ENCODE results near the gene FUS.
"Not testable (repeated sequence)": the region's sequence is repeated elsewhere in the genome, so short reads cannot be mapped to it uniquely, and the experiment has no call there.

Gene FUS

DNA sequence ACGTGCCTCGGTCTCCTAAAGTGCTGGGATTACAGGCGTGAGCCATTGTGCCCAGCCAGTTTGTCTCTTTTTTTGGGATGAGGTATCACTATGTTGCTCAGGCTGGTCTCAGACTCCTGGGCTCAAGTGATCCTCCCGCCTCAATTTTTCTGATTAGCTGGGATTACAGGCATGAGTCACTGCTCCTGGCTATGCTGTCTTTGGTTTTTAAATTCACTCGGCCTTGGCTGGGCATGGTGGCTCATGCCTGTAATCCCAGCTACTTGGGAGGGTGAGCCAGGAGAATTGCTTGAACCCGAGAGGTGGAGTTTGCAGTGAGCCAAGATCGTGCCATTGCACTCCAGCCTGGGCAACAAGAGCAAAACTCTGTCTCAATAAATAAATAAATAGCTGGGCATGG lies 35.5 kb upstream of the FUS start:
- DNase-seq: not testable (repeated sequence)

DNA sequence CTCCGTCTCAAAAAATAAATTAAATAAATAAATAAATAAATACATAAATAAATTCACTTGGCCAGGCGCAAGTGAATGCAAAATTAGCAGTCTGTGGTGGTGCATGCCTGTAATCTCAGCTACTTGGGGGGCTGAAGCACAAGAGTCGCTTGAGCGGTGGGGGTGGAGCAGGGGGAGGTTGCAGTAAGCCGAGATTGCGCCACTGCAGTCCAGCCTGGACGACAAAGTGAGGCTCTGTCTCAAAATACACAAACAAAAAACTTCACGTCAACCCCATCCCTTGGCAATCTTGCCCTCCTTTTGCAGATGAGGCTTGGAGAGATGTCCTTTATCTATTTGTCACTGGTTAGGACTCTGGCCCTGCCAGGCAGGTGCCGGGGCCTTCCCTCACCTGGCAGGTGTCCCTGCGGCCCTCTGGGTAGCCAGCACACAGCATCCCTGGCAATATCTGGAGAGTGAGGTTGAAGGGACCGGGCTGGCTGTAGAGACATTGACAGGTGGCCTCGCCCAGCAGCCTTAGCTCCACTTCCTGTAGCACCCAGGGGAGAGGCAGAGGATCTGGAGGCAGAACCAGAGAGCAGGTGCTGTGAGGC lies 34.4 kb upstream of the FUS start:
- DNase-seq: no peak

DNA sequence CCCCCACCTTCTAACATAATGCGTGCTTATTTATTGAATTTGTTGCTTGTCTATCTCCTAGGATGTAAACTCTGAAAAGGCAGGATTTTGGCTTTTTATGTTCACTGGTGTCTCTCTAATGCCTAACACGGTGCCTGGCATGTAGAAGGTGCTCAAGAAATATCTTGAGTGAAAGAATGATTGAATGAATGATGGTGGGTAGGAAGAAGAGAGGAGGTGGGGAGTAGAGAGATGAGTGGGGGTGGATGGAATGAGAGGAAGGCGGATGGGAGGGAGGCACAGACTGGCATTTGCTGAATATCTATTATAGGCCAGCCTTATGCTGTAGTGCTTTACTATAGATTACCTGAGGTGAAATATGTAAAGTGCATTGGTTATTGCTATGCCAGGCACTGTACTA lies 32.4 kb upstream of the FUS start:
- DNase-seq: no peak

DNA sequence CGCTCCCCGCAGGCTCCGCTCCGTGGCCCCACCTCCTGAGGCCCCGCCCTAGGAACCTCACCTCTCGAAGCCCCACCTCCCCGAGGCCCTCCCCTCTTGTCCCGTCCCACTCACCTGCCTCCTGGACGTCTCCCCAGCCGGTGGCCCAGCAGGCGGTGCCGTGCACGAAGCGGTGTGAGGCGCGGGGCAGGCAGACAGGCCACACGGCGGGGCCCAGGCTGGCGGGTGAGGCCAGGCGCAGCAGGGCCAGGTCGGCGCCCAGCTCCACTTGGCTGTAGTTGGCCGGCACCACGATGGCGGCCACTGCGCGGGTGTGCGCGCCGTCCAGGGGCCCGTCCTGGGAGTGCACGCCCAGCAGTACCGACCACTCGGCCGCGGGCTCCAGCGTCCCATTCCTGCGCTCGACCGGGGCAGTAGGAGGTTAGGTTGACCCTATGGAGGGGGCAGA lies 31.6 kb upstream of the FUS start:
- no peak for DNase-seq

DNA sequence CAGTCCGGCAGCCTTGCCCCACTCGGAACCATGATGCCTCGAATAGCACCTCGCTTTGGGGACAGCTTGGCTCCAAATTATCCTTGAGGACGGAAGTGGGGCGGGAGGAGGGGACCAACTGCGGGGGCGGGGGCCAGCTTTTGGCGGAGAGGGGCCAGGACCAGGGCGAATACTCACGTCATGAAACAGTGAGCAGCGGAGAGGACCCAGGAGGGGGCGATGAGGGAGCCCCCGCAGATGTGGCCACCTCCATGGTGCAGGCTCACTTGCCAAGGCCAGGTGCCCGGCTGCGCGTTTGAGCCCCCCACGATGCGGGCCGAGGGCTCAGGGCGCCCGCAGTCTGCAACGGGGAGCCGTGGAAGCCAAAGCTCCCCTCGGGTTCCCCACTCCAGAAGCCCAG lies 31.0 kb upstream of the FUS start:
- no peak for DNase-seq

DNA sequence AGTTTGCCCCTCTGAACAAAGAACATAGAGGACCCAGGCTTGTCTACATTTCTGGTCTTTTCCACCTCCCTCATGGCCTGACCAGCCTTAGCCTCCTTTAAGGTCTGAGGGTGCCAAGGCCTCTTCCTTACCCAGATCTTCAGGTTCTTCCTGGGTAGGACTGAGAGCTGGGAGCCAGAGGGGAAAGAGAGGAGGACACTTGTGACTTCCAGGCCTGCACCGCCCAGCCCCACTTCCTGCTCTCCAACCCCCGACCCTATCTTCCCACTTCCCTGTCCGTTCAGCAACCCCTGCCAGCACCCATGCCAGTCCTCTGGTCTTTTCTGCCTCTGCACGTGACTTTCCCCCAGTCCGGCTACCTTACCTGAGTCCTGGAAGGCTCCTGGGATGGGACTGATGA lies 30.6 kb upstream of the FUS start:
- no peak for DNase-seq

DNA sequence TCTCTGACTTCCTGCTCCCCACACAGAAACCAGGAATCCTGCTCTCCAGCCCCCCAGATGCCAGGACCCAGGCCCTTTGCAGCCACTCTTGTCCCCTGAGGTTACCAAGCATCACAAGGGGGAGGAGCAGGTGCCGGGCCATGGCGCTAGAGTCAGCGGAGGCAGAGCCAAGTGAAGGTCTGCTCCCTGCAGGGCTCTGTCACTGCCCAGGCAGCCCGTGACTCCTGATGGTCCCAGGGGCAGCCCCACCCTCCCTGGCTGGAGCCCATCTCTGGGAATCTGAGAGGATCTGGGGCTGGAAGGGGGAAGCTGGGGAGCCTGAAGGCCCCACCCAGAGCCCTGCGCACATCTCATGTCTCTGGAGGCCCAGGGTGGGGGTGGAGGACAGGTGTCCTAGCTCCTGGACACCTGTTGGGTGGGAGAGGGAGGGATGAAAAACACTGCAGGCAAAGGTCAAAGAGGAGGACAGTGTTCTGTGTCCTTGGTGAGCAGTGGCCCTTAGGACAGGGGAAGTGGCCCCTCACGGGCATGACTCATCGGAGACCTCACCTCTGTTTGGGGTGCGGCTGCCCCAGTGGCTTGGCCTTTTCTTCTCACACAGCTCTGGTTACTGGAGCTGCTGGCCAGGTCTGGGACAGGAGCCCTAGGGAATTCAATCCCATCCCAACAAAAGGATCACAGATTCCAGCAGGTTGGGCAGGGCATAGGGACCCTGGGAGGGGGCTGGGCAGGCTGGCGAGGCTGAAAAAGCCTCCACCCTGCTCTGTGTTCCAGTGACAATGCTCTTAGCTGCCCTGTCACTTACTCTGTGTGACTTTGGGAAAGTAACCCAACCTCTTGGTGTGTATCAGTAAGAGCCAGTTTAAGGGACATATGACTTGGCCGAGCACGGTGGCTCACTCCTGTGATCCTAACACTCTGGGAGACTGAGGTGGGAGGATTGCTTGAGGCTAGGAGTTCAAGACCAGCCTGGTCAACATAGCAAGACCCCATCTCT lies 29.7 kb upstream of the FUS start, which contains the start of gene PRSS36:
Gene PRSS36, minus strand, starts transcription at position 173 of the 997 bp plus-strand sequence. Its CDS starts 31 bp downstream, at position 142.
- no peak for DNase-seq

DNA sequence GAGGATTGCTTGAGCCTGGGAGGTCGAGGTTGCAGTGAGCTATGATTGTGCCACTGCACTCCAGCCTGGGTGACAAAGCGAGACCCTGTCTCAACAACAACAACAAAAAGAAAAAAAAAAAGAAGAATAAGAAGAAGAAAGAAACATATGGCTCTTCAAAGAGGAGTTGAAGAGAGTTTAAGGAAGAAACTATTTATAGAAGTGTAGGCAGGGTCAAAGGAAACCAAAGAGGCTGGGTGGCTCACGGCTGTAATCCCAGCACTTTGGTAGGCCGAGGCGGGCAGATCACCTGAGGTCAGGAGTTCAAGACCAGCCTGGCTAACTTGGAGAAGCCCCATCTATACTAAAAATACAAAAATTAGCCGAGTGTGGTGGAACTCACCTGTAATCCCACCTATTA lies 29.0 kb upstream of the FUS start:
- DNase-seq: not testable (repeated sequence)

DNA sequence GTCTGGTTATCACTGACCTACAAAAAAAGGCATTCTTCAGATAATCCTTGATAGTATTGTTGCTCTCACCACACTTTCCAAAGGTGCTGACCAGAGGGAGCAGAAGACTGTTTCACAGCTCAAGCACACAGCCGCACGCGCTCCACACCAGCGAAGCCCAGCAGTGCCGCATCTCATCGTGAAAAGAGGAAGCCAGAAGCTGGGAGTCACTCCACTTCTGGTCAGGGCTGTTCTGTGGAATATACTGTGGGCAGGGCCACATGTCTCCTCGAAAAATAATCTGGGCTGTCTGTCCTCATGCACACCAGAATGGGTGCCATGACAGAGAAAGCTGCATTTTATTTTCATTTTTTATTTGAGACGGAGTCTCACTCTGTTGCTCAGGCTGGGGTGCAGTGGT lies 22.8 kb upstream of the FUS start:
- DNase-seq: no peak

DNA sequence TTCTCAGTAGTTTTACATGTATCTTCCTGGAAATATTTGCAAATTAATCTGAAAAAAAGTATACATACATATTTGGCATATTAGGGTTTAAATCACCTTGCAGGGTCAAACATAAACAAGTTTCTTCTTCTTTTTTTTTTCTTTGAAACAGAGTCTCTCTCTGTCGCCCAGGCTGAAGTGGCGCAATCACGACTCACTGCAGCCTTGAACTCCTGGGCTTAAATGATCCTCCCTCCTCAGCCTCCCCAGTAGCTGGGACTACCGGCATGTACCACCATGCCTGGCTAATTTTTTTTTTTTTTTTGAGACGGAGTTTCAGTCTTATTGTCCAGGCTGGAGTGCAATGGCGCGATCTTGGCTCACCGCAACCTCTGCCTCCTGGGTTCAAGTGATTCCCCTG lies 12.6 kb upstream of the FUS start:
- DNase-seq: no peak

DNA sequence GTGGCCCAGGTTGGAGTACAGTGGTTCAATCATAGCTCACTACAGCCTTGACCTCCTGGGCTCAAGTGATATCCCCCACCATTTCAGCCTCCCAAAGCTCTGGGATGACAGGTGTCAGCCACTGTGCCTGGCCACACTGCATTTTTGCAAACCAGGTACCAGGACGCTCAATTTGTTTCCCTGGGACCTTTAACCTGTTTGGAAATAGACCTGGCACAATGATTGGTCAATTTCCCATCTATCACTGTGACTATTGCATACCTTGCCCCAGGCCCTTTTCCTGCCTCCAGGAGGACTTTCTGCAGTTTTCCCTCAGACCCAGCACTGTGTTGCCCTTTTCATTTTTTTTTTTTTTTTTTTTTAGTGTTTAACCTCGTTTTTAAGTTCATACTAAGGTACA lies 11.1 kb upstream of the FUS start:
- no peak for DNase-seq

DNA sequence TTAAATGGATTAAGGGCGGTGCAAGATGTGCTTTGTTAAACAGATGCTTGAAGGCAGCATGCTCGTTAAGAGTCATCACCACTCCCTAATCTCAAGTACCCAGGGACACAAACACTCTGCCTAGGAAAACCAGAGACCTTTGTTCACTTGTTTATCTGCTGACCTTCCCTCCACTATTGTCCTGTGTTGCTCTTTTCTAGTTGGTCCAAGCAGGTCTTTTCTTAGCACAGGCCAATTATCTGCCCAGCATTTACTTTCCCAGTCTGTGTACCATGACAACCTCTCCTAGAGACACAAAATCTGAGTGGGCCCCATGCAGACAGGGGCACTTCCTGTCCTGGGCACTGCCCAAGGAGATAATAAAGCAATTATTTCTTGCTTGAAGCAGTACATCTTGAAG lies 9.9 kb upstream of the FUS start:
- not testable (repeated sequence) for DNase-seq

DNA sequence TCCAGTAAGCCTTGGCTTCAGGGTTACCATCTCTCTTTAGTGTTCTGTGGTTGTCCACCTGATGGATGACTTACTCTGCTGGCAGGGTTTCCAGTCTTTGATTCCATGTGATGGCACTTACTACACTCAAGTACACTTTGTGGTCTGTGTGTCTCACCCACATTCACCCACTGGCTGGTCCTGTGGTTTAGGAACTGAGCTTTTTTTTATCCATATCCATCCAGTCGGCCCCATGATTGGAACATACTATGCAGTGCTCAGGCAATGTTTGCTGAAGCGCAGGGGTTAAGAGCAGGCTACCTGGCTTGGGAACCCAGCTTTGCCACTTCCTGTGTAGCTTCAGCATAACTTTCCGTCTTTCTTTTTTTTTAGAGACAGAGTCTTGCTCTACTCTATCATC lies 2.8 kb upstream of the FUS start:
- peak; percentile 29 for DNase-seq

DNA sequence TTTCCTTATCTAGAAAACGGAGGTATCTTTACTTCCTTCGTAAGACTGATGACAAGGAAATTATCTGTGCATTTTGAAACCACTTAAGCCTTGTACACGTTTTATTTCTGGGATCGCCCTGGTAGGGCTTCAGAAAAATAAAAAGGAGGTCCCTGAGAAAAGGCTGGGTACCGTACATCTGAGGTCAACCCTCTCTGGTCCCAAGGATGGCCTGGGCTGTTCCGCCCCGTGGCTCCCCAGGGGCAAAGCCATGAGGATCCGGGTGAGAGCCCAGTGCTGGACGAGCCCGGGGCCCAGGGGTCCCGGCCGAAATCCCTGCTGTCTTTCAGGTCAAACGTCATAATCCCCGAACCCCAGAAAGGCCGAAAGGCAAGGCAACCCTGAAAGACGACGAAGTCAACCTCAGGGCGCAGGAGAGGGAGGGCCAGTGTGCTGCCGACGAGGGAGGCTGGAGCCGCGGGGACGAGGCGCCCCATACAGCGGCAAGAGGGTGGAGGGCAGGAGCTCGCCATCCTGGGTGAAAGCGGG lies 656 bp upstream of the FUS start:
- DNase-seq: no peak

DNA sequence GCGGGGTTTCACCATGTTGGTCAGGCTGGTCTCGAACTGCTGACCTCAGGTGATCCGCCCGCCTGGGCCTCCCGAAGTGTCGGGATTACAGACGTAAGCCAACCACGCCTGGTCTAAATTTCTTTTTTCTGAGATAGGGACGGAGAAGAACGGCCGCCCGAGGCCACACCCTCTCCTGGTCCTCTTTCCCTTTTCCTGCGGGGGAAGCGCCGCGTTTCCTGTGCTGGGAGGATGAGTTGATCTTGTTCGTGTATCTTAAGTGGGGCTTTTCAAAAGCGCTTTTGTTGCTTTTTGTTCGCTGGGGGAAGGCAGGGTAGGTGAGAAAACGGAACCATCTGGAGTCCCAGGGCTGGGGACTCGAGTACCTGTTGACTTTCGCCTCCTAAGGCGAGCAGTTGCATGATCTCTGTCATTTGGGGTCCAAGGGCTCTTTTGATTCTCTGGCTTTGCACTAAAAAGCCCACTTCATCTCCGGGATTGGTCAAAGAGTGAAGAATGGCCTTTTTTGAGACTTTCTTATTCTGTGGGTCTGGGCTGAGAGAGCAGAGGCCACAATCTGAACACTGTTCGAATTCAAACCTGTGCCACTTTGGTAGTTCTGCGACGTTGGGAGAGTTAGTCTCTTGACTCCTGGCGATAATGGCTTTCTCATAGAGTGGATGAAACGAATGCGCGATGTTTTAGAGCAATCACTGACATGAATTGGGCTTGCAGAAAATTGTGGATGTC lies 1.3 kb downstream of the FUS start:
- no peak for DNase-seq

DNA sequence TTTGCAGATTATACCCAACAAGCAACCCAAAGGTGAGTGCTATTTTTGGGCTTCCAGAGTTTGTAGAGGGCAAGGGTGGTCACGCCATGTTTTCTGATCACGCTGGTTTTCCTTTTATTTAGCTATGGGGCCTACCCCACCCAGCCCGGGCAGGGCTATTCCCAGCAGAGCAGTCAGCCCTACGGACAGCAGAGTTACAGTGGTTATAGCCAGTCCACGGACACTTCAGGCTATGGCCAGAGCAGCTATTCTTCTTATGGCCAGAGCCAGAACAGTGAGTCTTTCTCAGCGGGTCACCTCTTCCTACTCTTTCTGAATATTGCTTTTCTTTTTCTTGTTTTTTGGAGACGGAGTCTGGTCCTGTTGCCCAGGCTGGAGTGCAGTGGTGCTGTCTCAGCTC lies 2.5 kb downstream of the FUS start:
- DNase-seq: no peak

DNA sequence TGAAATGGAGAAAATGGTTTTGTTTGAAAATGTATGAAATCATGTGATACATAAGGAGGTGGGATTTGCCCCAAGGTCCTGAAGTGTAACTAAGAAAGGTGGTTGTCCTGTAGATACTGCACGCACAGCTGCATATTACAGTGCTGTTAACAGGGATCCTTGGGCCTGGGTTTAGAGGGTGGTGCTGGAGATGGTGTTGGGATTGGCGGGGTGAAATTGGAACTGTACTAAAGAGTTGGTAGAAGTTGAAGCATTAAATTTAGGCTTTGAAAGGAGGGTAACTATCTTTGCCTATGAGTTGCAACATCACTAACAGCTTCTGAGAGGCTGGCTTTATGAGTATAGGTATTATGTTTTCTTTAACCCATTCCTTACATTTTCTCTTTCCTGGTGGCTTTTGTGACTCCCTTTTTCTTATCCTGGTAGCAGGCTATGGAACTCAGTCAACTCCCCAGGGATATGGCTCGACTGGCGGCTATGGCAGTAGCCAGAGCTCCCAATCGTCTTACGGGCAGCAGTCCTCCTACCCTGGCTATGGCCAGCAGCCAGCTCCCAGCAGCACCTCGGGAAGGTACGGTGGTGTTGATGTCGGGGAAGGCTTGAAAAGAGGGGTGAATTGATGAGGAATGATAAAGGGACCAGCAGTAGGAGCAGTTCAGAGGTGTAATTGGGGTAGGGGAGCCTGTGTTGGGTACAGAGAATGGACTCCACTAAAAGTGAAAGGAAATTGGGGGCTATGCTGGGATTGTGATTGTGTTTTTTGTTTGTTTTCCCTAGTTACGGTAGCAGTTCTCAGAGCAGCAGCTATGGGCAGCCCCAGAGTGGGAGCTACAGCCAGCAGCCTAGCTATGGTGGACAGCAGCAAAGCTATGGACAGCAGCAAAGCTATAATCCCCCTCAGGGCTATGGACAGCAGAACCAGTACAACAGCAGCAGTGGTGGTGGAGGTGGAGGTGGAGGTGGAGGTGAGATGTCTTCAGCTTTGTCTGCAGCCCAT lies 3.8 kb downstream of the FUS start:
- no peak for DNase-seq

DNA sequence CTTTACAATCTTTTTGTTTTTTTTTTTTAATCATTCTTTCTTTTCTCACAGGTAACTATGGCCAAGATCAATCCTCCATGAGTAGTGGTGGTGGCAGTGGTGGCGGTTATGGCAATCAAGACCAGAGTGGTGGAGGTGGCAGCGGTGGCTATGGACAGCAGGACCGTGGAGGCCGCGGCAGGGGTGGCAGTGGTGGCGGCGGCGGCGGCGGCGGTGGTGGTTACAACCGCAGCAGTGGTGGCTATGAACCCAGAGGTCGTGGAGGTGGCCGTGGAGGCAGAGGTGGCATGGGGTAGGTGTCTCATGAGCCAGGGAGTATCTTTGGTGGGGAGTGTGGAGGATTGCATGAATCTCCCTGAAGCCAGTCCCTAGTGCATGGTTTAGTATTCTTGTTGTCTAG lies 4.9 kb downstream of the FUS start:
- no peak for DNase-seq

DNA sequence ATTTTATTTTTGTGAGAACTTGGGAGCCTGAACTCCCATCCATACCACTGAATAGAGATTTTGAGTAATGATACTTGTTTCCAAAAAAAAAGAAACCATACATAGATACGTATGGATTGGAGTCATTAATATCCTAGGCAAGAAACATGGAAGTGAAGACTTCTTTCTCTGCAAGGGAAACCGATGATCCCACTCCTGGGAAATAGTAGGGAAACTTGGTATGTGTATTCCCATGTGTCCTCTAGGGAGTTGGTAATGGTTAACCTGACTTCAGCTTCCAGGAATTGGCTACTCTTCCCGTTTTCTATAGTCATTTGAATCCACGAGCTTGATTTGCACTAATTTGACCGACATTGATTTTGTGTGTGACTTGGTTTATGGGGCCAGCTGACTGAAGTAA lies 5.4 kb downstream of the FUS start:
- DNase-seq: no peak

DNA sequence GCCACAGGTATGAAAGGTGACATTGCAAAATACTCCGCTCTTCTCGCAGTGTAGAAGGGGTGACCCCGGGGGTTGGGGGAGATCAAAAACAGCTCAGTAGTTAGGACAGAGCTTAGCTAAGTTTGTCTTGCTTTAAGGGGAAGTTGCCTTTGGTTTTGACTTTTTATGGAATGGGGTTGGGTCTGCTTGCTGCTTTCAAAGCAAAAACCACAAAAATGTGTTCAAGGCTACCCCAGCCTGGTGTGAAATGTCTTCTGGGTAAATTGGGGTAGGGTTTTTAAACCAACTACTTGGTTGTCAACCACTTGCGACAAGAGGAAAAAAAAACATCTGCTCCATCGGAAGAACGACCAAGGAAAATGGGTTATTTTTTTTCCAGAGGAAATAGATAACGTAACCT lies 6.2 kb downstream of the FUS start:
- no peak for DNase-seq

DNA sequence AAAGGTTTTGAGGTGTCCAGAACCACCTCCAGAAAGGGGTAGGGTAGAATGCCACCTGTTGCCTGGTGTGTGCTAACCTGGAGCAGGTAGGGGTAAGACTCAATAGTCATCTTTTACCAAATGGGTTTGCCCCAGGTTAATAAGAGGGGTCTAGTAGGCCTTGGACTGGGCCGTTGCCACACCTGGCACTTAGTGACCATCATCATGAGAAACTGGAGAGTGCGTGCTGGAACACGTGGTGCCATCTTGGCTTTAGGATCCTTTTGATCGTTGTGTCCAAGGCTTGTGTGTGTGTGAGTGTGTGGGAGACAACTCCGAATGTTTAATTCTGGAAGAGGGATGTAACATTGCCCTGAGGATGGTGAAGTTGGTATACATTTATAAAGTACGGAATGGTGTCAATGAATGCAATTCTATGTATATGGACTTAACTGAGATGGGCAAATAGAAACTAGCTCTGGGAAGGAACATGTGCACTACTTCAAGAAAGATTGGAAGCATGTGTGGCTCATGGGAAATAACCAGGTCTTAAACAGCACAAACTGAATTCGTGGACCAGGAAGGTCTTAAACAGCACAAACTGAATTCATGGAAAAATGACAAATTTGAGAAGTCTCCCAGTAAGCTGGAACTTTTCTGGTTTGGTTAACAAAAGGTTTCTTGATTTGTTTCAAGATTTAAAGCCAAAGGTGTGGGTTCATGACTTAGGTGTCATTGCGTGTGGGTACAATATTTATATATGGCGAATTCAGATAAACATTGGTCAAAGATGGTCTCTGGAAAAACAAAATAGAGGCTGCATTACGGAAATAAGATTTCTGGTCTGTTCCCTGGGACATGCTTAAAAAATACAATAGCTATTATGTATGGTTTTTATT lies 7.2 kb downstream of the FUS start:
- DNase-seq: no peak

All from effector CD4-positive, alpha-beta T cell (primary cell).